Heart left ventricle (tissue), 16 donors: Measurements from ENCODE around the gene RAX2. TPM values are rescaled to one million over a fixed set of nuclear protein-coding genes. Genes with fewer than 3 reads are reported as not detected.

Experiments
- ATAC-seq, 4 donors: fragments of 200-7000 bp; cut with Tn5 transposase; one replicate each; pipeline ENCODE4 v1.9.1; 2020 to 2022; ENCODE audit warnings: moderate library complexity in 4 of 4, mild to moderate bottlenecking in 3 of 4, moderate number of reproducible peaks in 1 of 4
- DNase-seq, 5 donors: peaks; one replicate each; pipeline ENCODE4 v3.0.0-alpha.2; 2020
- H3K27ac ChIP-seq, 12 donors: fragments of 200-600 bp; sonication (generic) in 4 of 12; one replicate each; pipeline versions ENCODE4 v1.5.0 to v1.8.0; 2016 to 2022; ENCODE audit warnings: mild to moderate bottlenecking in 2 of 12
- H3K27me3 ChIP-seq, 9 donors: fragments of 200-600 bp; sonication (generic) in 2 of 9; one replicate each; pipeline versions ENCODE4 v1.5.1 to v1.8.0; 2016 to 2022; ENCODE audit warnings: mild to moderate bottlenecking in 3 of 9
- H3K36me3 ChIP-seq, 9 donors: fragments of 200-600 bp; sonication (generic) in 2 of 9; one replicate each; pipeline versions ENCODE4 v1.5.0 to v1.8.0; 2018 to 2022; ENCODE audit warnings: mild to moderate bottlenecking in 2 of 9
- H3K4me1 ChIP-seq, 12 donors: fragments of 200-600 bp; sonication (generic) in 4 of 12; one replicate each; pipeline versions ENCODE4 v1.5.0 to v1.8.0; 2016 to 2022; ENCODE audit warnings: mild to moderate bottlenecking in 3 of 12
- H3K4me3 ChIP-seq, 12 donors: fragments of 200-600 bp; sonication (generic) in 4 of 12; one replicate each; pipeline versions ENCODE4 v1.5.0 to v1.8.0; 2017 to 2022; ENCODE audit warnings: mild to moderate bottlenecking in 9 of 12, moderate library complexity in 4 of 12
- H3K9me3 ChIP-seq, 12 donors: fragments of 200-600 bp; sonication (generic) in 4 of 12; one replicate each; pipeline versions ENCODE4 v1.5.0 to v1.8.0; 2016 to 2022; ENCODE audit warnings: mild to moderate bottlenecking in 1 of 12
- POLR2A ChIP-seq, 2 donors: fragments of 450-650 bp; IDR thresholded peaks; one replicate each; pipeline ENCODE4 v1.6.1; 2017; ENCODE audit warnings: antibody characterized with exemption in 2 of 2, mild to moderate bottlenecking in 2 of 2, moderate library complexity in 2 of 2
- WGBS, 4 donors: extraction: QIAGEN DNeasy Blood & Tissue Kit in 2 of 4; methylation state at CpG; one replicate each; pipeline versions ENCODE4 v1.1.5 to v1.1.7; 2013 to 2018; 5-methylcytosine and 5-hydroxymethylcytosine counted together
- intact Hi-C, 10 donors: fragments of 100-400 bp; cut with DNase I; formaldehyde crosslinking; loops; one replicate each; pipeline versions ENCODE4 v1.11.1 to v1.14.2; 2022
- polyA plus RNA-seq, 2 donors: library from polyadenylated mRNA; stranded (reverse); fragments of 200-250 nt; gene quantifications; one replicate each; pipeline ENCODE4 v1.2.3, GENCODE V29; 2013
- total RNA-seq, 9 donors: library from RNA; depleted of rRNA in 2 of 9; stranded (reverse); fragments of >200 nt in 2 of 9; fragmentation: NEBNext Ultra II Directional in 3 of 9; extraction: Animal tissue kit (Norgen Biotek cat#: 25700) in 3 of 9; gene quantifications; one replicate each; pipeline versions ENCODE4 v1.1.0 to v1.2.4, GENCODE V29; 2016 to 2023
- TF ChIP-seq, protein P1 (sequence below), 12 donors: fragments of 200-600 bp; sonication (generic) in 4 of 12; IDR thresholded peaks; one replicate each; pipeline versions ENCODE4 v1.5.0 to v1.8.0; 2018 to 2022; ENCODE audit warnings: antibody characterized with exemption in 12 of 12, mild to moderate bottlenecking in 5 of 12
- donor health status: ischemic (EF 13 %, LVEDD 7.1; RV severe dilation, severe dysfunction).
- donor health status: healthy with polysubstance abuse.
- donor health status: DM: no; HTN: yes; CAD: no.
- donor health status: DM: no; HTN: no; CAD: no.
- donor health status: ischemic (EF 25% LVEDD 6.9; RV normal size, moderate dysfunction).
- donor health status: ischemic (EF 25% LVEDD 5.7; RV mildly dilated, moderate dysfunction).
- donor health status: healthy.
- donor health status: DM: yes; HTN: yes; CAD: no.
- donor health status: ischemic (EF 35%, LVEDD 5.7; RV mildly dilated, moderate dysfunction).
- donor health status: nonischemic (EF 11% LVEDD 7.7; RV severe dilation, severe dysfunction).
- donor health status: DM: yes; HTN: yes; CAD: no.
- donor health status: PGD.
- donor health status: ischemic (EF 29% LVEDD 5.4; RV normal size, mild dysfunction).
- donor health status: nonischemic (EF 23%, LVEDD 6.1; RV moderate dilation, normal function).

Gene RAX2
- total and polyA plus RNA-seq, 11 donors = not detected

DNA sequence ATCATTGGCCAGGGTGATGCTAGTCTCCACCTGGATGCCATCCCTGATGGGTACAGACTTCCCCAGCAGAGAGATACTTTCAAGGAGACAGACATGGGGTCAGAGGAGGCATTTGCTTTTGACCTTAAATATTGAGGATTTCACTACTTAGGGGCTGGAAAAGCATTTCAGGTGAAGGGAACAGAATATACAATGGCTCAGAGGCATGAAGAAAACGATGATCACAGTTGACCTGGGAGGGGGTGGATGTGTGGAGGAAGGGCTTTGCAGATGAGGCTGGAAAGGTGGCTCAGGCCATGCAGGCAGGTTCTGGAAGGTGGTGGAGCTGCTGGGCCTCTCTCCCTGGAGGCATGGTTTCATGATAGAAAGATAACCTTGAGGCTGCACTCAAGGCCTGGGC, 10.3 kb upstream of the RAX2 start:
- Histone ChIP-seq H3K4me3 (no peak overlapping the region), H3K36me3 (no peaks in the 10 kb centered on the region), H3K27me3 (peaks cover 6 to 52% (median 27%) of the 10 kb centered on the region in 9 donors), H3K4me1 (peaks cover 0 to 17% (median 0%) of the 10 kb centered on the region in 12 donors), H3K27ac (no peak overlapping the region), H3K9me3 (peaks cover 0 to 24% (median 21%) of the 10 kb centered on the region in 12 donors)
- TF ChIP-seq, protein P1, sequence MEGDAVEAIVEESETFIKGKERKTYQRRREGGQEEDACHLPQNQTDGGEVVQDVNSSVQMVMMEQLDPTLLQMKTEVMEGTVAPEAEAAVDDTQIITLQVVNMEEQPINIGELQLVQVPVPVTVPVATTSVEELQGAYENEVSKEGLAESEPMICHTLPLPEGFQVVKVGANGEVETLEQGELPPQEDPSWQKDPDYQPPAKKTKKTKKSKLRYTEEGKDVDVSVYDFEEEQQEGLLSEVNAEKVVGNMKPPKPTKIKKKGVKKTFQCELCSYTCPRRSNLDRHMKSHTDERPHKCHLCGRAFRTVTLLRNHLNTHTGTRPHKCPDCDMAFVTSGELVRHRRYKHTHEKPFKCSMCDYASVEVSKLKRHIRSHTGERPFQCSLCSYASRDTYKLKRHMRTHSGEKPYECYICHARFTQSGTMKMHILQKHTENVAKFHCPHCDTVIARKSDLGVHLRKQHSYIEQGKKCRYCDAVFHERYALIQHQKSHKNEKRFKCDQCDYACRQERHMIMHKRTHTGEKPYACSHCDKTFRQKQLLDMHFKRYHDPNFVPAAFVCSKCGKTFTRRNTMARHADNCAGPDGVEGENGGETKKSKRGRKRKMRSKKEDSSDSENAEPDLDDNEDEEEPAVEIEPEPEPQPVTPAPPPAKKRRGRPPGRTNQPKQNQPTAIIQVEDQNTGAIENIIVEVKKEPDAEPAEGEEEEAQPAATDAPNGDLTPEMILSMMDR (IDR thresholded peaks at IDR 0.05) = no peak
- no peak for TF ChIP-seq POLR2A (IDR thresholded peaks at IDR 0.05)
- DNase-seq (no peak), ATAC-seq (no peak)
- 88 to 100% (median 99%) methylated on average over 1 of the region's 1 CpG for WGBS, 4 donors
- intact Hi-C loops = loop anchor here in 1 of 10 donors (5.0 kb wide), 1 partner anchor 40 kb away; no protein-coding TSS in a partner anchor

DNA sequence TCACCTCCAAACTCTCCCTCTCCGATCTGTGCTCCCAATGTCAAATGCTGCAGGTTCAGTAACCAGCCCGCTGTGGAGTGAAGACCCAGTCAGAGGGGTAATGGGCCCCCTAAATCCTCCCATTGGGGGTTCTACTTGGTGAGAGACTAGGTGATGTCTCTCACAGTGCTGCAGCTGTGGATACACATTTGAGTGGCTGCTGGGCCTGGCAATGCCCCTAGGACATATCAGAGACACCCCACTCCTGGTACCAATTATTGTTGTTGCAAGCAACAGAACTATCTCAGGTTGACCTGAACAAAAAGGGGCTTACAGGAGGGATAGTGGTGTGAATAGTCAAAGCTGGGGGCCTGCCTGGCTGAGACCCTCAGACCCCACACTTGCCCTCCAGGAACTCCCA, 9.6 kb upstream of the RAX2 start:
- DNase-seq = no peak
- WGBS, 4 donors = 93 to 98% (median 97%) methylated on average over 2 of the region's 2 CpGs
- peaks cover 6 to 45% (median 25%) of the 10 kb centered on the region in 9 donors for H3K27me3 ChIP-seq

DNA sequence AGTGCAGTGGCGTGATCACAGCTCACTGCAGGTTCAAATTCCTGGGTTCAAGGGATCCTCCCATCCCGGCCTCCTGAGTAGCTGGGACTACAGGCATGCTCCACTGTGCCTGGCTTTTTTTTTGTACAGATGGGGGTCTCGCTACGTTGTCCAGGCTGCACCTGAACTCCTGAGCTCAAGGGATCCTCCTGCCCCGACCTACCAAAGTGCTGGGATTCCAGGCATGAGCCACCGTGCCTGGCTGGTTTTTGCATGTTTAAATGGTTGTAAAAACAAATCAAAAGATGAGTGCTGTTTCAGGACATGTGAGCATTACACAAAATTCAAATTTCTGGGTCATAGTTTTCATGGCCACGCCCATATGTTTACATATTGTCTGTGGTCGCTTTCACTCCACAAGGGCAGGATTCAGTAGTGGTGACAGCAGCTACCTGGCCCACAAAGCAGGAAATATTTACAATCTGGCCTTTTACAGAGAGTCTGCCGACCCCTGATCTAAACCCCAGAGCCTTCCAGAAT, 8.8 kb upstream of the RAX2 start:
- Histone ChIP-seq H3K27me3 (peaks cover 6 to 39% (median 23%) of the 10 kb centered on the region in 9 donors), H3K9me3 (peaks cover 0 to 24% (median 21%) of the 10 kb centered on the region in 12 donors), H3K36me3 (no peaks in the 10 kb centered on the region), H3K27ac (no peak overlapping the region), H3K4me1 (peaks cover 0 to 11% (median 0%) of the 10 kb centered on the region in 12 donors), H3K4me3 (no peak overlapping the region)
- DNase-seq = no peak
- ATAC-seq = no peak
- 89 to 93% (median 90%) methylated on average over 9 of the region's 9 CpGs for WGBS, 4 donors
- intact Hi-C loops = loop anchor here in 1 of 10 donors (5.0 kb wide), 1 partner anchor 41 kb away; no protein-coding TSS in a partner anchor
- TF ChIP-seq, protein P1 (IDR thresholded peaks at IDR 0.05) = no peak
- TF ChIP-seq POLR2A (IDR thresholded peaks at IDR 0.05) = no peak

More for the DNA sequence above, 9.6 kb upstream of the RAX2 start:
- no peak overlapping the region for H3K4me3 ChIP-seq
- no peak overlapping the region for H3K27ac ChIP-seq
- no peak for ATAC-seq
- intact Hi-C loops = loop anchor here in 1 of 10 donors (5.0 kb wide), 1 partner anchor 41 kb away; no protein-coding TSS in a partner anchor
- TF ChIP-seq POLR2A (IDR thresholded peaks at IDR 0.05) = no peak
- TF ChIP-seq, protein P1 (IDR thresholded peaks at IDR 0.05) = no peak
- peaks cover 0 to 17% (median 0%) of the 10 kb centered on the region in 12 donors for H3K4me1 ChIP-seq
- no peaks in the 10 kb centered on the region for H3K36me3 ChIP-seq
- peaks cover 0 to 24% (median 21%) of the 10 kb centered on the region in 12 donors for H3K9me3 ChIP-seq

DNA sequence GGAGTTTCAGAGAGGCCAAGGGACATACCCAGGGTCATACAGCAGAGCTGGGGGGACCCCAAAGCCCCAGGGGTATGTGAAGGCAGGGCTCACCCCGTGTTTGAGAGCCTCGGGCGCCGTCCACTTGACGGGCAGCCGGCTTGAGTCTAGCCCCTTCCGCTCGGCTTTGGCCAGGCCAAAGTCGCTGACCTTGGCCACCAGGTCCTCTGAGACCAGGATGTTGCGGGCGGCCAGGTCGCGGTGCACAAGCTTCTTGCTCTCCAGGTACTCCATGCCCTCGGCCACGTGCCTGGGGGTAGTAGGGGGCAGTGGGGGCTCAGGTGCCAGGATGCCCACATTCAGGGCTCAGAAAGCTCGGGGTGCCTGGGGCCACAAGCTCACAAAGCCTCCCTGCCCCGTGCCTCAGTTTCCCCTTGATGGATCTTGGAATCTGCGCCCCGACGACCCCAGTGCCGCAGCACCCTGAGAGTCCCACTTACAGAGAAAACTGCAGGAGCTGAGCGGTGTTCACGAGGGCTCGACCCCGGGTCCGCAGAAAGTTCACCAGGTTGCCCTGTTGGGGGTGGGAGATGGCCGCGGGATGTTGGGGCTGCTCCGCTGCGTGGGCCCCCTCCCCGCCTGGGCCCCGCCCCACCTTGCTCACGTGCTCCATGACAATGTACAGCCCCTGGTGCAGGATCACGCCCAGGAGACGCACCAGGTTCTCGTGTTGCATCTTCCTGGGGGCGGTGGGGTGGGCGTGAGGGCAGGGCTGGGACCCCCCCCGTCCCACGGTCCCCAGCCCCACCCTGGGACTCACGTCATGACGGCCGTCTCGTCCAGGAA, 7.1 kb upstream of the RAX2 start:
- no peak for ATAC-seq
- no peak for DNase-seq
- peaks cover 0 to 22% (median 8%) of the 10 kb centered on the region in 9 donors for H3K27me3 ChIP-seq
- H3K4me3 ChIP-seq = no peak overlapping the region
- TF ChIP-seq POLR2A (IDR thresholded peaks at IDR 0.05) = no peak
- H3K9me3 ChIP-seq = peaks cover 0 to 24% (median 21%) of the 10 kb centered on the region in 12 donors
- no peak overlapping the region for H3K27ac ChIP-seq
- 72 to 91% (median 73%) methylated on average over 14 to 44 of the region's 44 CpGs for WGBS, 4 donors
- intact Hi-C loops = loop anchor here in 1 of 10 donors (10.0 kb wide), 1 partner anchor 146 kb away; no protein-coding TSS in a partner anchor
- no peaks in the 10 kb centered on the region for H3K4me1 ChIP-seq
- no peaks in the 10 kb centered on the region for H3K36me3 ChIP-seq
